Skin epidermis (tissue), 12 donors: Measurements from ENCODE around the gene GMCL2.

Source experiments
- H3K27ac ChIP-seq, 21 experiments: fragments of 200-600 bp; sonication (generic) in 11 of 21; one replicate each; pipeline ENCODE4 v1.5.0; 2020; ENCODE audit warnings: mild to moderate bottlenecking in 3 of 21, inconsistent platforms in 2 of 21, moderate library complexity in 2 of 21
- H3K4me3 ChIP-seq, 7 experiments: fragments of 200-600 bp; sonication (generic) in 2 of 7; one replicate each; pipeline ENCODE4 v1.5.0; 2020; ENCODE audit warnings: inconsistent platforms in 2 of 7, mild to moderate bottlenecking in 2 of 7, moderate library complexity in 1 of 7

Gene GMCL2

GRCh38 chr5:178223196-178223773 lies 36.1 kb upstream of the GMCL2 start:
- H3K27ac ChIP-seq: no peak overlapping the region

GRCh38 chr5:178222292-178222691 lies 35.1 kb upstream of the GMCL2 start:
- Histone ChIP-seq H3K4me3 (no peak overlapping the region), H3K27ac (no peak overlapping the region)

More at GRCh38 chr5:178223196-178223773, 36.1 kb upstream of the GMCL2 start:
- H3K4me3 ChIP-seq: no peak overlapping the region

- no peak overlapping the region for H3K4me3 ChIP-seq
- peak overlapping the region in 1 of 21 experiments; percentile 31 for H3K27ac ChIP-seq
Measured at GRCh38 chr5:178221853-178222252, 34.7 kb upstream of the GMCL2 start.

- Histone ChIP-seq H3K27ac (peak overlapping the region in 2 of 21 experiments; percentile 5 to 31), H3K4me3 (no peak overlapping the region)
Measured at GRCh38 chr5:178221282-178221681, 34.1 kb upstream of the GMCL2 start.

GRCh38 chr5:178218827-178219226 lies 31.7 kb upstream of the GMCL2 start:
- H3K27ac ChIP-seq: no peak overlapping the region

GRCh38 chr5:178218237-178218776 lies 31.1 kb upstream of the GMCL2 start:
- Histone ChIP-seq H3K27ac (no peak overlapping the region), H3K4me3 (no peak overlapping the region)

More at GRCh38 chr5:178218827-178219226, 31.7 kb upstream of the GMCL2 start:
- no peak overlapping the region for H3K4me3 ChIP-seq

GRCh38 chr5:178216779-178217178 lies 29.6 kb upstream of the GMCL2 start:
- Histone ChIP-seq H3K27ac (no peak overlapping the region), H3K4me3 (no peak overlapping the region)

- Histone ChIP-seq H3K4me3 (no peak overlapping the region), H3K27ac (peak overlapping the region in 1 of 21 experiments; percentile 34)
Measured at GRCh38 chr5:178216088-178216534, 28.9 kb upstream of the GMCL2 start.

- Histone ChIP-seq H3K27ac (peak overlapping the region in 3 of 21 experiments; percentile 13 to 34 (median 16)), H3K4me3 (no peak overlapping the region)
Measured at GRCh38 chr5:178215280-178216002, 28.3 kb upstream of the GMCL2 start.

- Histone ChIP-seq H3K27ac (peak overlapping the region in 1 of 21 experiments; percentile 5), H3K4me3 (no peak overlapping the region)
Measured at GRCh38 chr5:178214160-178214803, 27.1 kb upstream of the GMCL2 start.

- no peak overlapping the region for H3K4me3 ChIP-seq
- H3K27ac ChIP-seq: peak overlapping the region in 1 of 21 experiments; percentile 5
Measured at GRCh38 chr5:178213748-178214151, 26.6 kb upstream of the GMCL2 start.

GRCh38 chr5:178213003-178213461 lies 25.9 kb upstream of the GMCL2 start:
- H3K27ac ChIP-seq: no peak overlapping the region

GRCh38 chr5:178212241-178213002 lies 25.3 kb upstream of the GMCL2 start:
- no peak overlapping the region for H3K27ac ChIP-seq
- H3K4me3 ChIP-seq: no peak overlapping the region

More at GRCh38 chr5:178213003-178213461, 25.9 kb upstream of the GMCL2 start:
- no peak overlapping the region for H3K4me3 ChIP-seq

- H3K27ac ChIP-seq: peak overlapping the region in 1 of 21 experiments; percentile 2
Measured at GRCh38 chr5:178211095-178212048, 24.2 kb upstream of the GMCL2 start.

GRCh38 chr5:178210686-178211085 lies 23.5 kb upstream of the GMCL2 start:
- no peak overlapping the region for H3K4me3 ChIP-seq
- H3K27ac ChIP-seq: no peak overlapping the region

More at GRCh38 chr5:178211095-178212048, 24.2 kb upstream of the GMCL2 start:
- H3K4me3 ChIP-seq: no peak overlapping the region

- Histone ChIP-seq H3K4me3 (no peak overlapping the region), H3K27ac (no peak overlapping the region)
Measured at GRCh38 chr5:178210073-178210535, 22.9 kb upstream of the GMCL2 start.

GRCh38 chr5:178209334-178210072 lies 22.3 kb upstream of the GMCL2 start:
- Histone ChIP-seq H3K4me3 (no peak overlapping the region), H3K27ac (no peak overlapping the region)
